H1 (cell line): ENCODE measurements around the gene DCUN1D3. TPM values are rescaled to one million over a fixed set of nuclear protein-coding genes. Genes with fewer than 3 reads are reported as not detected.

Source experiments
- CTCF ChIA-PET: fragments of 300-600 bp; sonication (Branson Sonifier 250); formaldehyde crosslinking; loops from one replicate; lab custom pipeline; 2021; ENCODE audit not compliant: partially characterized antibody; lab: Charles Lee
- POLR2A ChIA-PET: fragments of 300-600 bp; sonication (Branson Sonifier 250); formaldehyde crosslinking; loops from one replicate; lab custom pipeline; 2021; ENCODE audit warnings: inconsistent platforms; ENCODE audit not compliant: partially characterized antibody; lab: Charles Lee
- DNase-seq, 2 experiments: peaks; one replicate each; pipeline versions ENCODE4 v3.0.0 to v3.0.0-alpha.2; 2010 to 2022; ENCODE audit warnings: low spot score in 2 of 2, low read depth in 1 of 2, mixed read lengths in 1 of 2
- FAIRE-seq: peaks from 2 replicates; lab custom pipeline; 2011; peaks lifted over from hg19 to GRCh38; lab: Jason Lieb, UNC
- H2AFZ ChIP-seq: 2 replicates; pipeline ENCODE4 v1.8.1; 2012; ENCODE audit warnings: low read length, inconsistent platforms
- H2AK5ac ChIP-seq: 2 replicates; pipeline ENCODE4 v1.6.1; 2013; ENCODE audit warnings: low read depth, low read length
- H2BK120ac ChIP-seq: replicated peaks from 2 replicates; pipeline ENCODE3; 2013; ENCODE audit warnings: low read depth, low read length, inconsistent platforms
- H2BK12ac ChIP-seq: 2 replicates; pipeline ENCODE4 v1.6.1; 2013; ENCODE audit warnings: low read depth, low read length
- H2BK15ac ChIP-seq: 2 replicates; pipeline ENCODE4 v1.6.1; 2013; ENCODE audit warnings: low read length
- H2BK20ac ChIP-seq: 2 replicates; pipeline ENCODE4 v1.6.1; 2013; ENCODE audit warnings: low read length
- H2BK5ac ChIP-seq: 2 replicates; pipeline ENCODE4 v1.6.1; 2013; ENCODE audit warnings: low read depth, low read length
- H3K14ac ChIP-seq: 2 replicates; pipeline ENCODE4 v1.6.1; 2013; ENCODE audit warnings: inconsistent platforms; ENCODE audit not compliant: insufficient read length
- H3K18ac ChIP-seq: 2 replicates; pipeline ENCODE4 v1.6.1; 2013; ENCODE audit warnings: low read length; ENCODE audit errors: extremely low read depth
- H3K23ac ChIP-seq: 2 replicates; pipeline ENCODE4 v1.6.1; 2013; ENCODE audit warnings: inconsistent platforms; ENCODE audit not compliant: insufficient read length
- H3K23me2 ChIP-seq: 2 replicates; pipeline ENCODE4 v1.6.1; 2013; ENCODE audit warnings: low read depth, low read length
- H3K27ac ChIP-seq: 2 replicates; pipeline ENCODE4 v1.6.1; 2011; ENCODE audit warnings: low read depth, low read length, inconsistent platforms
- H3K27me3 ChIP-seq, 4 experiments: replicated peaks in 1 of 4; 1 replicate in 1 of 4; 2 replicates in 3 of 4; pipeline versions ENCODE4 v1.6.1 to v1.8.1; 2011 to 2013; ENCODE audit warnings: low read length in 3 of 4, mild to moderate bottlenecking in 3 of 4, inconsistent platforms in 2 of 4, mixed read lengths in 2 of 4, moderate library complexity in 1 of 4; ENCODE audit not compliant: control insufficient read depth in 3 of 4, insufficient read depth in 3 of 4; ENCODE audit errors: extremely low read depth in 1 of 4
- H3K36me3 ChIP-seq, 4 experiments: 2 replicates each; pipeline versions ENCODE4 v1.6.1 to v1.8.1; 2011 to 2013; ENCODE audit warnings: mild to moderate bottlenecking in 4 of 4, low read length in 3 of 4, moderate library complexity in 2 of 4, control low read depth in 1 of 4, inconsistent platforms in 1 of 4; ENCODE audit not compliant: insufficient read depth in 4 of 4, control insufficient read depth in 2 of 4
- H3K4ac ChIP-seq: replicated peaks from 2 replicates; pipeline ENCODE3; 2013; ENCODE audit warnings: low read length, low read depth, mixed read lengths, inconsistent platforms; ENCODE audit not compliant: insufficient read length
- H3K4me1 ChIP-seq, 4 experiments: replicated peaks in 1 of 4; 1 replicate in 1 of 4; 2 replicates in 3 of 4; pipeline versions ENCODE4 v1.6.1 to v1.8.1; 2011 to 2013; ENCODE audit warnings: low read length in 3 of 4, inconsistent platforms in 2 of 4, mixed read lengths in 1 of 4; ENCODE audit not compliant: insufficient read depth in 4 of 4, control insufficient read depth in 3 of 4
- H3K4me2 ChIP-seq, 2 experiments: 2 replicates each; pipeline versions ENCODE4 v1.6.1 to v1.8.1; 2011 to 2013; ENCODE audit warnings: low read depth in 2 of 2, low read length in 2 of 2, control low read depth in 1 of 2, inconsistent platforms in 1 of 2, mild to moderate bottlenecking in 1 of 2; ENCODE audit not compliant: insufficient read depth in 1 of 2
- H3K4me3 ChIP-seq, 4 experiments: fragments of 200-600, 300-600 bp in 1 of 4; sonication (generic), shearing (Covaris generic), sonication (Bioruptor Twin) in 1 of 4; 2 replicates each; pipeline versions ENCODE4 v1.5.1 to v1.8.1; 2011 to 2016; ENCODE audit warnings: low read length in 4 of 4, low read depth in 3 of 4, control low read depth in 2 of 4, inconsistent platforms in 2 of 4, mild to moderate bottlenecking in 2 of 4, mixed read lengths in 1 of 4, moderate library complexity in 1 of 4; ENCODE audit not compliant: insufficient read depth in 2 of 4; ENCODE audit errors: extremely low read depth in 1 of 4
- H3K56ac ChIP-seq: replicated peaks from 2 replicates; pipeline ENCODE3; 2013; ENCODE audit warnings: low read depth, mild to moderate bottlenecking, mixed read lengths, low read length, inconsistent platforms; ENCODE audit not compliant: insufficient read length
- H3K79me1 ChIP-seq: 2 replicates; pipeline ENCODE4 v1.6.1; 2013; ENCODE audit warnings: low read depth, low read length, control low read depth
- H3K79me2 ChIP-seq, 2 experiments: 2 replicates each; pipeline versions ENCODE4 v1.6.1 to v1.8.1; 2012 to 2013; ENCODE audit warnings: low read length in 2 of 2, mild to moderate bottlenecking in 2 of 2, inconsistent platforms in 1 of 2; ENCODE audit not compliant: insufficient read depth in 2 of 2, control insufficient read depth in 1 of 2
- H3K9ac ChIP-seq, 4 experiments: replicated peaks in 1 of 4; 1 replicate in 1 of 4; 2 replicates in 3 of 4; pipeline versions ENCODE4 v1.6.1 to v1.8.1; 2011 to 2013; ENCODE audit warnings: low read depth in 3 of 4, low read length in 3 of 4, control low read depth in 2 of 4, mild to moderate bottlenecking in 2 of 4, moderate library complexity in 2 of 4, inconsistent platforms in 1 of 4; ENCODE audit errors: extremely low read depth in 1 of 4
- H3K9me3 ChIP-seq, 2 experiments: 2 replicates each; pipeline versions ENCODE4 v1.6.1 to v1.8.1; 2012 to 2013; ENCODE audit warnings: mild to moderate bottlenecking in 2 of 2, moderate library complexity in 2 of 2, control low read depth in 1 of 2, inconsistent platforms in 1 of 2, low read depth in 1 of 2, low read length in 1 of 2, mixed read lengths in 1 of 2; ENCODE audit not compliant: insufficient read depth in 2 of 2
- H4K20me1 ChIP-seq, 2 experiments: replicated peaks in 1 of 2; 2 replicates each; pipeline versions ENCODE3 to v1.8.1; 2011 to 2013; ENCODE audit warnings: inconsistent platforms in 2 of 2, low read length in 2 of 2, mild to moderate bottlenecking in 1 of 2; ENCODE audit not compliant: insufficient read depth in 2 of 2, control insufficient read depth in 1 of 2
- H4K5ac ChIP-seq: 2 replicates; pipeline ENCODE4 v1.6.1; 2013; ENCODE audit warnings: low read length, low read depth, mixed read lengths, inconsistent platforms; ENCODE audit not compliant: insufficient read length
- H4K8ac ChIP-seq: 2 replicates; pipeline ENCODE4 v1.8.0; 2013; ENCODE audit warnings: mild to moderate bottlenecking, moderate library complexity, low read length, inconsistent platforms; ENCODE audit not compliant: insufficient read depth; ENCODE audit errors: extremely low read depth
- H4K91ac ChIP-seq: replicated peaks from 2 replicates; pipeline ENCODE3; 2013; ENCODE audit warnings: low read length, mixed read lengths, inconsistent platforms; ENCODE audit not compliant: insufficient read length
- TCF12 ChIP-seq: IDR thresholded peaks from 2 replicates; pipeline ENCODE4 v1.6.1; 2011; ENCODE audit warnings: low read depth, mild to moderate bottlenecking, low read length
- WGBS, 2 experiments: shearing (Covaris generic) in 1 of 2; methylation state at CpG; one replicate each; pipeline versions ENCODE4 v1.1.6 to v1.1.7; 2013 to 2015; ENCODE audit warnings: low lambda C conversion rate in 2 of 2, mixed read lengths in 2 of 2, inconsistent platforms in 1 of 2, low coverage in 1 of 2, missing lambda C conversion rate in 1 of 2; ENCODE audit not compliant: insufficient replicate concordance in 2 of 2, insufficient coverage in 1 of 2, insufficient read length in 1 of 2; ENCODE audit errors: extremely low coverage in 1 of 2, missing lambda C conversion rate in 1 of 2; 5-methylcytosine and 5-hydroxymethylcytosine counted together
- polyA plus RNA-seq, 7 experiments: library from polyadenylated mRNA; depleted of rRNA in 3 of 7; stranded (reverse) in 5 of 7; unstranded in 2 of 7; fragments of >200 nt in 5 of 7; fragments of 200-250 nt in 2 of 7; gene quantifications; 1 replicate in 5 of 7; 2 replicates in 1 of 7; 4 replicates in 1 of 7; pipeline versions ENCODE4 v1.2.1 to v1.2.3, GENCODE V29; 2011 to 2013; ENCODE audit warnings: missing spikeins in 2 of 7, mixed read lengths in 2 of 7
- total RNA-seq: library from RNA; stranded (reverse); fragmentation: NEBNext Ultra II Directional; extraction: Animal tissue kit (Norgen Biotek cat#: 25700); gene quantifications from 2 replicates; pipeline ENCODE4 v1.2.1, GENCODE V29; 2021
- TF ChIP-seq, protein P1 (sequence below): IDR thresholded peaks from 2 replicates; pipeline ENCODE4 v1.6.1; 2012; ENCODE audit warnings: inconsistent platforms

DCUN1D3 gene
- total and polyA plus RNA-seq, 2 of the 8 experiments (the other 6 are each of a cell fraction or from before 2014, with no cell fraction given), result 3.5 to 18.2 TPM

DNA sequence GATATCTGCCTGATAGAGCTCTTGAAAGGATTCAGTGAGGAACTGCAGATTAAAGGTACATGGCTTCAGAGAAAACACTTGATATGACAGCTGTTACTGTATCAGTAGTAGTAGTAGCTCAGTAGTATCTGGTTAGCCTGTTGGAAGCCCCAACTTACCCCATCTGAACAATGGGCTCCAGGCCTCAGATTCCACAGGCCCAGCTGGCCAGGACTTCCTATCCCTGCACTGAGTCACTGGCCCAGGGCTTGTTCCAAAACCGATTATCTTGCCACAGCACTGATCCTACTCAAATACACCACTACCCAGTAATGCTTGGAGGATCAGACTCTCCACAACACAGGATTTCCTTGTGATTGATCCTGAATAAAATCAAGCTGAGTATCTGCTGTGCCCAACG lies 32.6 kb downstream of the DCUN1D3 start:
- Histone ChIP-seq H3K23ac (no peak overlapping the region), H3K4me1 (peaks cover 0 to 5% (median 2%) of the 10 kb centered on the region in 4 experiments; a peak in 3 of 7 replicates), H4K91ac (no peak overlapping the region)
- no peak for TF ChIP-seq TCF12
- TF ChIP-seq, protein P1, sequence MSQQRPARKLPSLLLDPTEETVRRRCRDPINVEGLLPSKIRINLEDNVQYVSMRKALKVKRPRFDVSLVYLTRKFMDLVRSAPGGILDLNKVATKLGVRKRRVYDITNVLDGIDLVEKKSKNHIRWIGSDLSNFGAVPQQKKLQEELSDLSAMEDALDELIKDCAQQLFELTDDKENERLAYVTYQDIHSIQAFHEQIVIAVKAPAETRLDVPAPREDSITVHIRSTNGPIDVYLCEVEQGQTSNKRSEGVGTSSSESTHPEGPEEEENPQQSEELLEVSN, result no peak
- TF ChIP-seq, all 59 proteins: peak for 0
- H4K8ac ChIP-seq, result no peak overlapping the region
- no peak overlapping the region for H2AFZ ChIP-seq
- no peaks in the 10 kb centered on the region for H3K27me3 ChIP-seq
- H3K4me3 ChIP-seq, result no peak overlapping the region
- H3K79me2 ChIP-seq, result peaks cover 6 to 88% of the 10 kb centered on the region in 2 experiments; a peak in 3 of 4 replicates
- H3K9ac ChIP-seq, result no peak overlapping the region
- FAIRE-seq (no peak), DNase-seq (no peak)
- H3K36me3 ChIP-seq, result no peaks in the 10 kb centered on the region
- no peak overlapping the region for H2BK12ac ChIP-seq
- no peak overlapping the region for H2AK5ac ChIP-seq
- no peak overlapping the region for H2BK120ac ChIP-seq
- no peaks in the 10 kb centered on the region for H3K9me3 ChIP-seq
- H3K23me2 ChIP-seq, result no peaks in the 10 kb centered on the region
- H2BK5ac ChIP-seq, result no peak overlapping the region
- H3K79me1 ChIP-seq, result peaks cover 5% of the 10 kb centered on the region; the same call in 1 of the 2 replicates
- peaks cover 0 to 2% of the 10 kb centered on the region in 2 experiments for H4K20me1 ChIP-seq
- no peak overlapping the region for H3K18ac ChIP-seq
- H2BK20ac ChIP-seq, result no peak overlapping the region
- H3K56ac ChIP-seq, result no peak overlapping the region
- no peak overlapping the region for H3K4ac ChIP-seq
- ChIA-PET CTCF (interaction anchor here (0.6 to 4.8 kb wide), 5 partner anchors 7 to 36 kb away, joined by 3 to 29 read pairs (median 4); no protein-coding TSS in a partner anchor), POLR2A (interaction anchor here (1.0 to 1.7 kb wide), 2 partner anchors 9 to 21 kb away, joined by 3 to 4 read pairs; no protein-coding TSS in a partner anchor)
- no peak overlapping the region for H3K4me2 ChIP-seq
- 80% methylated on average over 2 of the region's 2 CpGs; no CpG with 5 or more reads in 1 of the 2 experiments for WGBS, 2 experiments
- H3K14ac ChIP-seq, result no peak overlapping the region
- H4K5ac ChIP-seq, result no peak overlapping the region
- no peak overlapping the region for H2BK15ac ChIP-seq
- no peak overlapping the region for H3K27ac ChIP-seq
